Activated T-cell treated with anti-CD3 and anti-CD28 coated beads, Interleukin-2, amount 50 U/mL, for 24 hours (primary cell): ENCODE results near the gene GRK2.
"Not testable (repeated sequence)": the region's sequence is repeated elsewhere in the genome, so short reads cannot be mapped to it uniquely, and the experiment has no call there.

ENCODE experiments used
- DNase-seq: peaks from one replicate; pipeline ENCODE4 v3.0.0-alpha.2; 2020
- H3K27ac Mint-ChIP-seq: 2 replicates; pipeline ENCODE4 v1.8.0; 2020; ENCODE audit warnings: mild to moderate bottlenecking, mixed read lengths
- H3K27me3 Mint-ChIP-seq: 2 replicates; pipeline ENCODE4 v1.8.0; 2020; ENCODE audit warnings: mixed read lengths
- H3K36me3 Mint-ChIP-seq: 2 replicates; pipeline ENCODE4 v1.8.0; 2020; ENCODE audit warnings: low read depth, mixed read lengths
- H3K4me1 Mint-ChIP-seq: 2 replicates; pipeline ENCODE4 v1.8.0; 2020; ENCODE audit warnings: low read depth, mixed read lengths
- H3K4me3 Mint-ChIP-seq: 2 replicates; pipeline ENCODE4 v1.8.0; 2020; ENCODE audit warnings: mild to moderate bottlenecking, moderate library complexity, mixed read lengths
- H3K9me3 Mint-ChIP-seq: 2 replicates; pipeline ENCODE4 v1.8.0; 2020; ENCODE audit warnings: mixed read lengths

Gene GRK2

GRCh38 chr11:67313125-67313890 is 47.0 kb downstream of the GRK2 start:
- Mint-ChIP-seq H3K9me3 (no peaks in the 10 kb centered on the region), H3K36me3 (peaks cover 5% of the 10 kb centered on the region)

GRCh38 chr11:67314218-67314617 is 47.9 kb downstream of the GRK2 start:
- H3K27me3 Mint-ChIP-seq: peaks cover 4% of the 10 kb centered on the region
- no peak overlapping the region for H3K4me3 Mint-ChIP-seq
- peaks cover 5% of the 10 kb centered on the region for H3K36me3 Mint-ChIP-seq
- no peak overlapping the region for H3K27ac Mint-ChIP-seq
- peaks cover 43% of the 10 kb centered on the region for H3K4me1 Mint-ChIP-seq
- no peak for DNase-seq
- no peaks in the 10 kb centered on the region for H3K9me3 Mint-ChIP-seq

More at GRCh38 chr11:67313125-67313890, 47.0 kb downstream of the GRK2 start:
- peak overlapping the region; percentile 85 for H3K27ac Mint-ChIP-seq
- peaks cover 38% of the 10 kb centered on the region for H3K4me1 Mint-ChIP-seq
- no peaks in the 10 kb centered on the region for H3K27me3 Mint-ChIP-seq
- H3K4me3 Mint-ChIP-seq: no peak overlapping the region
- DNase-seq: no peak

DNA sequence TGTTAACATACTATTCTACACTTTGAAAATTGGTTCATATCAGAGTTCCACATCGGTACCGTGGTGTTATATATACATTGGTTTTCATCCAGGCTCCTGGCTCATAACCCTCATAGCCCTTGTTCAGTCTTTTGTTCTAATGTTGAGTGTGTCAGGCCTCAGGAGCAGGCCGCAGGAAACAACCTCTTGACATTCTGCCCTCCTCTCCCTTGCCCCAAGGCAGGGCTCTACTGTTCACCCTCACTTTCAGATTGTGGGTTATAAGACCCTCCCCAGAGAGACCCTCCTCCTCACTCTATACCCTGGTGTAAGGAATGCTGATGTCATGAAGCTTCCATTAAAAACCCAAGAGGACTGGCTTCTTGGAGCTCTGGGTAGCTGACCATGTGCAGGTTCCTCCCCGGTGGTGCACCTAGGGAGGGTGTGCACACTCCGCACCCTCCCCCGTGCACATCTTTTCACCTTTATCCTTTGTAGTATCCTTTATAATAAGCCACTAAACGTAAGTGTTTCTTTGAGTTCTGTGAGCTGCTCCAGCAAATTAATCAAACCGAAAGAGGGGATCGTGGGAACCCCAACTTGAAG is 49.1 kb downstream of the GRK2 start:
- Mint-ChIP-seq H3K4me1 (peaks cover 43% of the 10 kb centered on the region), H3K27ac (peak overlapping the region; percentile 16), H3K36me3 (peaks cover 2% of the 10 kb centered on the region), H3K4me3 (no peak overlapping the region), H3K27me3 (peaks cover 4% of the 10 kb centered on the region), H3K9me3 (no peaks in the 10 kb centered on the region)
- no peak for DNase-seq

- peak overlapping the region; percentile 86 for H3K4me3 Mint-ChIP-seq
- H3K36me3 Mint-ChIP-seq: peaks cover 2% of the 10 kb centered on the region
- no peak for DNase-seq
- peak overlapping the region; percentile 97 for H3K27ac Mint-ChIP-seq
- H3K27me3 Mint-ChIP-seq: peaks cover 4% of the 10 kb centered on the region
- no peaks in the 10 kb centered on the region for H3K9me3 Mint-ChIP-seq
- H3K4me1 Mint-ChIP-seq: peaks cover 35% of the 10 kb centered on the region
Observed at GRCh38 chr11:67316882-67317204, 50.6 kb downstream of the GRK2 start.

GRCh38 chr11:67317205-67317887 is 51.1 kb downstream of the GRK2 start:
- Mint-ChIP-seq H3K9me3 (no peaks in the 10 kb centered on the region), H3K27me3 (peaks cover 4% of the 10 kb centered on the region), H3K4me1 (peaks cover 30% of the 10 kb centered on the region), H3K4me3 (peak overlapping the region; percentile 86), H3K27ac (peak overlapping the region; percentile 97), H3K36me3 (peaks cover 2% of the 10 kb centered on the region)
- DNase-seq: peak; percentile 99

DNA sequence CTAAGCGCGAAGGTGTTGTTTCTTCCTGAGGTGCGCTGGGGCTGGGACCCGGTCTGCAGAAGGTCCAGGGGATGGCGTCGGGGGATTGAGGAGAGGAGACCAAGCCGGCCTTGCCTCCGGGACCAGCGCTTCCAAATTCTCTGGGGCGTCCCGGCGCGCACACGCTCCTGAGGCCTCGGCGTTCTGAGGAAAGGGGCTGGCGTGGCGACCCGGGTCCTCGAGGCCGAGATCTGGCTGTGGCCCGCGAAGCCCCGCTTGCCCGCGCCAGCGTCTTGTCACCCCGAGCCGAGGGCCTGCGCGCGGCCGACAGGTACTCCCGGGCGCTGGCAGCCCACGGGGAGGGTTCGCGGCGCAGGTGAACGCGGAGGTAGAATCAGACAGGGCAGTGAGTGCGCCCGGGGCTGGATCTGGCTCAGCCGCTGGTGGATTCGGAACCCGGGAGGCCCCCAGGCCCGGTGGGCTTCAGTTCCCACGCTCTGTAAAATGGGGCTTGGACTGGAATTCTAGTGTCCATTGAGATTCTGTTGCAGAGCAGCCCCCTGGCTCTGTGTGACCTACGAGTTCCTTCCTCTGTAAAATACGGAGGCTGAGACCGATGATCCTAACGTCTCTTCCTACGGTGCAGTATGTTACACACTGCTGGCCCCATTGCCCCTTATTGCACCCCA is 51.7 kb downstream of the GRK2 start:
- peaks cover 2% of the 10 kb centered on the region for H3K36me3 Mint-ChIP-seq
- peaks cover 24% of the 10 kb centered on the region for H3K4me1 Mint-ChIP-seq
- no peak for DNase-seq
- no peaks in the 10 kb centered on the region for H3K9me3 Mint-ChIP-seq
- peak overlapping the region; percentile 97 for H3K27ac Mint-ChIP-seq
- peaks cover 4% of the 10 kb centered on the region for H3K27me3 Mint-ChIP-seq
- peak overlapping the region; percentile 86 for H3K4me3 Mint-ChIP-seq

DNA sequence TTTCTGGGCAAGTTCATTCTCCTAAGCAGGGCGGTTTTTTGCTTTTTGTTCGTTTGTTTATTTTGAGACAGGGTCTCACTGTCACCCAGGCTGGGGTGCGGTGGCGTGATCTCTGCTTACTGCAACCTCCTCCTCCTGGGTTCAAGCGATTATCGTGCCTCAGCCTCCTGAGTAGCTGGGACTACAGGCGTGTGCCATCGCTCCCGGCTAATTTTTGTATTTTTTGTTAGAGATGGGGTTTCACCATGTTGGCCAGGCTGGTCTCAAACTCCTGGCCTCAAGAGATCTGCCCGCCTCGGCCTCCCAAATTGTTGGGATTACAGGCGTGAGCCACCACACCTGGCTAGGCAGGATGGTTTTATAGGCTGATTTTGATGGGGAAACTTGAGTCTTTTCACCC is 52.6 kb downstream of the GRK2 start:
- Mint-ChIP-seq H3K4me1 (peaks cover 16% of the 10 kb centered on the region), H3K4me3 (peak overlapping the region; percentile 86)
- not testable (repeated sequence) for H3K27me3 Mint-ChIP-seq, H3K27ac Mint-ChIP-seq, H3K36me3 Mint-ChIP-seq, DNase-seq, H3K9me3 Mint-ChIP-seq

DNA sequence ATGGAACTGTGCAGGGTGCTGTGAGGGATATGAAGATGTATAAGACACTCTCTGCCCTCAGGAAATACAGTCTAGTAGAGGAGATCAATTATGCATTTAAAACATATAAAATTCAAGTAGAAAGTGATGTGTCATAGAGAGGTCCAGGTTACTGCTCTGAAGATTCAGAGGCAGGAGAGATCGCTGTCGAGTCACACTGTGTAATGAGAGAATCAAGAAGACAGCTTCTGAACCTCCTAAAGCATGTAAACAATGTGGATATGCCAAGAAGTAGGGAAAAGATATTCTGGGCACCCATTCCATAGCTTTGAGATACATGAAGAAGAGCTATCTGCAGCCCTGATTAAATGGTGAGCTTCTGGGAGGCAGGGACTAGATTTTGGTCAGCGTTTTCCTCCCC is 53.7 kb downstream of the GRK2 start:
- no peak for DNase-seq
- Mint-ChIP-seq H3K36me3 (peaks cover 2% of the 10 kb centered on the region), H3K27ac (no peak overlapping the region), H3K27me3 (peaks cover 4% of the 10 kb centered on the region), H3K4me1 (peaks cover 16% of the 10 kb centered on the region), H3K9me3 (no peaks in the 10 kb centered on the region), H3K4me3 (no peak overlapping the region)

- Mint-ChIP-seq H3K4me1 (peaks cover 16% of the 10 kb centered on the region), H3K4me3 (no peak overlapping the region), H3K36me3 (peaks cover 2% of the 10 kb centered on the region), H3K27ac (no peak overlapping the region), H3K9me3 (no peaks in the 10 kb centered on the region), H3K27me3 (peaks cover 4% of the 10 kb centered on the region)
- no peak for DNase-seq
Observed at GRCh38 chr11:67320691-67321090, 54.4 kb downstream of the GRK2 start.

GRCh38 chr11:67321313-67321871 is 55.1 kb downstream of the GRK2 start:
- no peak overlapping the region for H3K4me3 Mint-ChIP-seq
- H3K9me3 Mint-ChIP-seq: no peaks in the 10 kb centered on the region
- H3K4me1 Mint-ChIP-seq: peaks cover 13% of the 10 kb centered on the region
- DNase-seq: no peak
- no peak overlapping the region for H3K27ac Mint-ChIP-seq
- H3K27me3 Mint-ChIP-seq: peaks cover 4% of the 10 kb centered on the region
- peaks cover 2% of the 10 kb centered on the region for H3K36me3 Mint-ChIP-seq

DNA sequence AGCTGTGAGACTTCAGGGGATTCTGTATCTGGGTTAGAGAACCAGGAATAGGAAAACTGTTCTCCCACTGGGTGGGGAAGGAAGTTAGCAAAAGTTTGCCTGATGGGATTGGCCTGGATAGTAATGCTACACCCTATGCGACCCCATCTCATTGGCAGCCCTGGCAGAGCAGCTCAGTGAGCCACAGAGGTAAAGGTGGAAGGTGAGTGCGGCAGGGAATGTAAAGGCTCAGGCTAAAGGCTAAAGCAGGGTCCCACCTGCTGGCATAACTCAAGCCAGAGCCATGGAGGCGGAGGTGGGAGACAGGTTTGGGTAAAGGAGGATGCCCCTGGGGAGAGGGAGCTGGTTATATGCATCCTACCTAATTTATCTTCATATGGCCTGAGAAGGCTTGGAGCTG is 55.8 kb downstream of the GRK2 start:
- H3K27me3 Mint-ChIP-seq: peaks cover 4% of the 10 kb centered on the region
- DNase-seq: no peak
- H3K9me3 Mint-ChIP-seq: no peaks in the 10 kb centered on the region
- H3K27ac Mint-ChIP-seq: no peak overlapping the region
- peaks cover 2% of the 10 kb centered on the region for H3K36me3 Mint-ChIP-seq
- H3K4me1 Mint-ChIP-seq: peaks cover 10% of the 10 kb centered on the region
- no peak overlapping the region for H3K4me3 Mint-ChIP-seq

DNA sequence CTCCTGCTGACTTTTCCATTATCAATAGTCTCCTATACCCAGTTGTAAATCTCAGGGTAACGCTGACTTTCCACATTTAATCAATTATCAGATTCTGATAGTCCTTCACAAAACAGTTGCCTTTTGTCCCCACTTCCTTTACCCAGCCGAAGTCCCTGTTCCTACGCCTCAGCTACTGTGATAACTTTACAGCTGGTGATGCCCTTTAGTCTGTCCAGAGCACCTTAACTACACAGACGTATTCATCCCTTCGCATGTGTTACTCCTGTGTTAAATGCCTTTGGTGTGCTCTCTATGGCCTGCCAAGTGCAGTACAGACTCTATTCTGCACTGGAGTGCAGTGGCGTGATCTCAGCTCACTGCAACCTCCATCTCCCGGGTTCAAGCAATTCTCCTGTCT is 57.3 kb downstream of the GRK2 start:
- Mint-ChIP-seq H3K36me3 (no peaks in the 10 kb centered on the region), H3K4me3 (no peak overlapping the region), H3K9me3 (no peaks in the 10 kb centered on the region), H3K4me1 (peaks cover 3% of the 10 kb centered on the region), H3K27ac (no peak overlapping the region), H3K27me3 (peaks cover 3% of the 10 kb centered on the region)
- no peak for DNase-seq

DNA sequence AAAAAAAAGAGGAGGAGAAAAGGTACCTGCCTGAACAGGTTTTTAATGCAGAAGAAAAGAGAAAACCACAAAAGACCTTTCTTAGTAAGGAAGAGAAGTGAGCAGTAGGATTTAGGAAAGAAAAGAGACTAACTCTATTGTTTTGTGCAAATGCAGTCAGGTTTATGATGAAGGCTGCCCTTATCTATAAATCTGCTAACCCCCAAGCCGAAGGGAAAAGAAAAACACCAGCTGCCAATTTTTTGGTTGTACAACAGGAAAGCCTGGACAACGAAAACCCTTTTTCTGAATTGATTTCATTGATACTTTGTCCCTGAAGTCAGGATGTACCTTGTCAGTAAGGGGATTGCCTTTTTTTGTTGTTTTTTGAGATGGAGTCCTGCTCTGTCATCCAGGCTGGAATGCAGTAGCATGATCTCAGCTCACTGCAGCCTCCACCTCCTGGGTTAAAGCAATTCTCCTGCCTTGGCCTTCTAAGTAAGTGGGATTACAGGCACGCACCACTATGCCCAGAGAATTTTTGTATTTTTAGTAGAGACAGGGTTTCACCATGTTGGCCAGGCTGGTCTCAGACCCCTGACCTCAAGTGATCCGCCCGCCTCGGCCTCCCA is 65.9 kb downstream of the GRK2 start:
- Mint-ChIP-seq H3K27ac (no peak overlapping the region), H3K4me1 (no peaks in the 10 kb centered on the region), H3K36me3 (no peaks in the 10 kb centered on the region), H3K27me3 (no peaks in the 10 kb centered on the region), H3K9me3 (no peaks in the 10 kb centered on the region), H3K4me3 (no peak overlapping the region)
- no peak for DNase-seq
